Mesothelial cell of epicardium (in vitro differentiated cells): ENCODE data around the gene ARHGEF19. TPM values are rescaled to one million over a fixed set of nuclear protein-coding genes. Genes with fewer than 3 reads are reported as not detected.

Source experiments
- DNase-seq, 2 experiments: peaks; one replicate each; pipeline ENCODE4 v3.0.0; 2021; ENCODE audit warnings: low spot score in 2 of 2; ENCODE audit not compliant: unreplicated experiment in 2 of 2
- H3K27ac Mint-ChIP-seq: 2 replicates; pipeline ENCODE4 v1.8.0; 2021; ENCODE audit warnings: mixed read lengths
- H3K27me3 Mint-ChIP-seq: 2 replicates; pipeline ENCODE4 v1.8.0; 2021; ENCODE audit warnings: low read depth, mixed read lengths
- H3K36me3 Mint-ChIP-seq: 2 replicates; pipeline ENCODE4 v1.8.0; 2021; ENCODE audit warnings: mixed read lengths
- H3K4me1 Mint-ChIP-seq: 2 replicates; pipeline ENCODE4 v1.8.0; 2021; ENCODE audit warnings: mixed read lengths
- H3K4me3 Mint-ChIP-seq: 2 replicates; pipeline ENCODE4 v1.8.0; 2021; ENCODE audit warnings: mild to moderate bottlenecking, moderate library complexity, mixed read lengths
- H3K9me3 Mint-ChIP-seq: 2 replicates; pipeline ENCODE4 v1.8.0; 2021; ENCODE audit warnings: mixed read lengths
- total RNA-seq: library from RNA; stranded (reverse); gene quantifications from 3 replicates; pipeline ENCODE4 v1.2.1, GENCODE V29; 2021
- TF ChIP-seq, protein P1 (sequence below): fragments of 200-600 bp; sonication (generic); IDR thresholded peaks from one replicate; pipeline ENCODE4 v1.5.0; 2021; ENCODE audit warnings: antibody characterized with exemption; ENCODE audit not compliant: unreplicated experiment

Gene ARHGEF19
- total RNA-seq, 1 donor from 2014 or later = 86.6 TPM

DNA sequence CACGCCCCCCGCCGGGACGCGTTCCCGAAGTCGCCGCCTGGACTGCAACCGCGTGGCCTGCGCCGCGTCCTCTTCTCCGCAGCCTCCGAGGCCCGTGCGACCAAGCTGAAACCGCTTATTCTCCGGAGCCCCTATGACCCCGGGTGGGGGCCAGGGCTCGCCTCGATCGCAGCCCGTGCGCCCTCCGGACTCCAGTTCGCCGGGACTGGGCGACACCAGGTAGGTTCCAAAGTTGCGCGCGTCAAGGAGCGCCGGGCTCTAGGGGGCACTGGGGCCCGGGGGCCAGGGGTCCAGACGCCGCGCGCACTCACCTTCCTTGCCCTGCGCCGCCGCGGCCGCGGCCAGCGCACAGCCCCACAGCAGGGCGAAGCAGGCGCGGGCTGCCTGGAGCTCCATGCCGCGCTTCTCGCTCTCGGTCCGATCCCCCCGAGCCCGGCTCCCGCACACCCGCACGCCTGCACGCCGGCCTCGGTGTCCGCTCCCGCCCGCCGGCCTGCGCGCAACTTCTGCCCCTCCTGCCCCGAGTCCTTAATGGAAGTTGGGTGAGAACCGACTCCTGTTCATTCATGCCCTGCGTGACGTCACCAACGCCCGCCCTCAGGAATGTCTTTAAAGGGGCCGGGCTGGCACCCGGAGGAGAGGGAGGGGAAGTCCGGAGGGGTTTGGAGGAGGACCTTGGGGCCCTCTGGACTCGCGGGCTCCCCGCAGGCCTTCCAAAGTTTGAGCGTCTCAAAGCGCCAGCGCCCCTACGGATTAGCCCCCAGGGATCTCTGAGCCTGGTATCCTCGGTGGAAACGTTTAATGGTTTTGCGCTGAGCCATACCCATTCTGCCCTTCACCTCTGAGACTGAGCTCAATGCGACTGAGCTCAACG is 56.7 kb downstream of the ARHGEF19 start, which contains the start of gene EPHA2:
Gene EPHA2 (minus strand): TSS at position 533 of the 874 bp plus-strand sequence. CDS start 137 bp downstream, at position 396.
- H3K36me3 Mint-ChIP-seq = no peaks in the 10 kb centered on the region
- peaks cover 60% of the 10 kb centered on the region for H3K4me1 Mint-ChIP-seq

DNA sequence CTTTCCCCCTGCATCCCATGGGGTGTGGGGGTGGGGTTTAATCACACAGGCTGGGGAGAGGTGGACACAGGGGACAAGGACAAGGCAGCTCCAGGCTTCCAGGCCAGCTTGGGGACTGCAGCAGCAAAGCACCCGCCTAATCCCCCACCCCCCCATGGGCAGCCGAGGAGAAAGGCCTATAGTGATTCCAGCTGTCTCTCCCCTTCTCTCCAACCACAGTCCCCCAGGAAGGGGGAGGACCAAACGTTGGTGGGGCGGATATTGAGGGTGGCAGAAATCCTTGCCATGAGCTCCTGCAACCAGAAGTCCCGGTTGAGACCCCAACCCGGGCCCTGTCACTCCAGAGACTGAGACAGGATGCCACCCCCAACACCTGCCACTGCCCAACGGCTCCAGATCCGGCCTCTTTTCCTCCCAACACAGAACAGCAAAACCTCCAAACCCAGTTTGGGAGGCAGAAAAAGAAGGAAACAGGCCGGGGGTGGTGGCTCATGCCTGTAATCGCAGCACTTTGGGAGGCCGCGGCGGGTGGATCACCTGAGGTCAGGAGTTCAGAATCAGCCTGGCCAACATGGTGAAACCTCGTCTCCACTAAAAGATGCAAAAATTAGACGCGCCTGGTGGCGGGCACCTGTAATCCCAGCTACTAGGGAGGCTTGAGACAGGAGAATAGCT is 58.3 kb downstream of the ARHGEF19 start:
- TF ChIP-seq, protein P1, sequence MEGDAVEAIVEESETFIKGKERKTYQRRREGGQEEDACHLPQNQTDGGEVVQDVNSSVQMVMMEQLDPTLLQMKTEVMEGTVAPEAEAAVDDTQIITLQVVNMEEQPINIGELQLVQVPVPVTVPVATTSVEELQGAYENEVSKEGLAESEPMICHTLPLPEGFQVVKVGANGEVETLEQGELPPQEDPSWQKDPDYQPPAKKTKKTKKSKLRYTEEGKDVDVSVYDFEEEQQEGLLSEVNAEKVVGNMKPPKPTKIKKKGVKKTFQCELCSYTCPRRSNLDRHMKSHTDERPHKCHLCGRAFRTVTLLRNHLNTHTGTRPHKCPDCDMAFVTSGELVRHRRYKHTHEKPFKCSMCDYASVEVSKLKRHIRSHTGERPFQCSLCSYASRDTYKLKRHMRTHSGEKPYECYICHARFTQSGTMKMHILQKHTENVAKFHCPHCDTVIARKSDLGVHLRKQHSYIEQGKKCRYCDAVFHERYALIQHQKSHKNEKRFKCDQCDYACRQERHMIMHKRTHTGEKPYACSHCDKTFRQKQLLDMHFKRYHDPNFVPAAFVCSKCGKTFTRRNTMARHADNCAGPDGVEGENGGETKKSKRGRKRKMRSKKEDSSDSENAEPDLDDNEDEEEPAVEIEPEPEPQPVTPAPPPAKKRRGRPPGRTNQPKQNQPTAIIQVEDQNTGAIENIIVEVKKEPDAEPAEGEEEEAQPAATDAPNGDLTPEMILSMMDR = no peak
- Mint-ChIP-seq H3K4me3 (peak overlapping the region; percentile 89), H3K27ac (peak overlapping the region; percentile 99), H3K27me3 (no peaks in the 10 kb centered on the region), H3K36me3 (peaks cover under 1% of the 10 kb centered on the region), H3K9me3 (no peaks in the 10 kb centered on the region), H3K4me1 (peaks cover 57% of the 10 kb centered on the region)
- no peak for DNase-seq

More for the DNA sequence above, 56.7 kb downstream of the ARHGEF19 start, which contains the start of gene EPHA2:
- H3K9me3 Mint-ChIP-seq = no peaks in the 10 kb centered on the region
- TF ChIP-seq, protein P1 = no peak
- H3K4me3 Mint-ChIP-seq = peak within 1 kb of the TSS; percentile 89
- no peaks in the 10 kb centered on the region for H3K27me3 Mint-ChIP-seq
- peak within 1 kb of the TSS; percentile 99 for H3K27ac Mint-ChIP-seq
- peak; percentile 81 to 93 for DNase-seq

DNA sequence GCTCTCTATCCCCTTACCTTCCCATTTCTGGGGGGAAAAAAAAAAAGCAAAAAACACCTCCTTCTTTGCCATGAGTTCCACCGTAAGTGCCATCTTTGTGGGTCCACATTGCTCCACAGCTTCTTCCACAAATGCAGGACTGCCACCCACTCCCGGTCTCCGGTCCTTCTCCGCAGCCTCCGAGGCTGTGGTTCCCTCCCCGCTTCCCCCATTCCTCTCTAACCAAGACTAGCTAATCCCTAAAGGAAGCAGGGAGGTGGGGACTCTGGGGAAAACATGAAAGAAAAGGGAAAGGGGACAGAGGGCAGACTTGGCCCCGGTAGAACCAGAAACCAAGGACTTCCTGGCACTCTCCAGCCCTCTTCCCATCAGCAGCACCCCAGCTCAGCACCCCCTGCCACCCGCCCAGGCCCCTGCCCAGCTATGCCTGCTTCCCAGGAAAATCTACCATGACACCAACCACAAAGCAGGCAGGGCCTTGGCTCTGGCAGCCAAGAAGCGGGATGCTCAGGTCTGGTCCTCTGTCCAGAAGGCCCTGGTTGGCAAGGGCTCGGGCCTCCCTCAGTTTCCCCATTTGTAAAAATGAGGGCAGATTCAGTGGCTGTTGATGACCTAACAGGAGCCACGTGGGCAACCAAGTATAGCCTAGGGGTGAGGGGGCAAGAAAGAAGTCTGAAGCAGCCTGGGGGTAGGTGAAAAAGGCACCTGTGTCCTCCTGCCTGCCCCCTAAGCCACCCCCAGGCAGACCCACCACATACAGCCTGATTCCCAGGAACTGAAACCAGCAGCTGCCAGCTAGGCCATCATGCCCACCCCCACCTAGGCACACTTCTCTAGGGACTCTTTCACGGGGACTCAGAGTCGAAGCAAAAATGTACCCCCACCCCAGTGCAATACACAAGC is 59.1 kb downstream of the ARHGEF19 start:
- no peaks in the 10 kb centered on the region for H3K9me3 Mint-ChIP-seq
- TF ChIP-seq, protein P1 = no peak
- H3K36me3 Mint-ChIP-seq = peaks cover 8% of the 10 kb centered on the region
- no peaks in the 10 kb centered on the region for H3K27me3 Mint-ChIP-seq
- H3K27ac Mint-ChIP-seq = peak overlapping the region; percentile 99
- peak overlapping the region; percentile 89 for H3K4me3 Mint-ChIP-seq
- peaks cover 52% of the 10 kb centered on the region for H3K4me1 Mint-ChIP-seq
- DNase-seq = no peak

GRCh38 chr1:16152481-16153087 is 59.9 kb downstream of the ARHGEF19 start:
- no peak for DNase-seq
- Mint-ChIP-seq H3K36me3 (peaks cover 14% of the 10 kb centered on the region), H3K9me3 (no peaks in the 10 kb centered on the region), H3K4me3 (peak overlapping the region; percentile 89), H3K4me1 (peaks cover 52% of the 10 kb centered on the region), H3K27me3 (no peaks in the 10 kb centered on the region), H3K27ac (peak overlapping the region; percentile 99)
- TF ChIP-seq, protein P1 = no peak

DNA sequence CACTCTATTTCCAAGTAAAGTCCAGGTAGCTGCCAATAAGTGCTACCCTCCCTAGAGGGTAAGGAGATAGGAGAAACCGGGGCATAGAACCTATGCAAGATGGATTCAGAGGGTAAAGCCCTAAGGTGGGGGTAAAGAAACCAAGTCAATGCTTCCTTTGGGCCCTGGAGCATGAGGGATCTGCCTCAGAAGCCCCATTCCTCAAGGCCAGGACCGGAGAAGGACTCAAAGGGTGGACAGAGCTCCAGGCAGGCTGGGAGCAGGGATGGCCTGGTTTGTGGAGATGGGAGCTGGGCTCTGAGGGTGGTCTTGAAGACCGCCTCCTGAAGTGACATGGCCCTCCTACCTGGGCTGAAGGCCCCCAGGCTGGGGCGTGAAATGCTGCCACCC is 60.5 kb downstream of the ARHGEF19 start:
- peak overlapping the region; percentile 99 for H3K27ac Mint-ChIP-seq
- H3K36me3 Mint-ChIP-seq = peaks cover 17% of the 10 kb centered on the region
- no peak for DNase-seq
- no peaks in the 10 kb centered on the region for H3K27me3 Mint-ChIP-seq
- H3K4me3 Mint-ChIP-seq = peak overlapping the region; percentile 89
- no peaks in the 10 kb centered on the region for H3K9me3 Mint-ChIP-seq
- H3K4me1 Mint-ChIP-seq = peaks cover 54% of the 10 kb centered on the region
- TF ChIP-seq, protein P1 = no peak
